ENCODE results near the gene MCM9. TPM values are rescaled to one million over a fixed set of nuclear protein-coding genes. Genes with fewer than 3 reads are reported as not detected.

The MCM9 gene
- total RNA-seq, 1 donor from 2014 or later, result 5.5 TPM

GRCh38 chr6:118881440-118882313 lies 53.3 kb downstream of the MCM9 start:
- H3K4me3 ChIP-seq, result peak overlapping the region; percentile 26
- intact Hi-C loops (cut with micrococcal nuclease), result no loop called here

GRCh38 chr6:118877806-118878205 lies 57.2 kb downstream of the MCM9 start:
- no peaks in the 10 kb centered on the region for H3K27me3 ChIP-seq (ENCODE audit: low read depth)
- intact Hi-C loops (cut with micrococcal nuclease), result no loop called here
- no peak overlapping the region for H3K27ac ChIP-seq (replicated peaks)
- H3K9me3 ChIP-seq (replicated peaks), result no peaks in the 10 kb centered on the region
- TF ChIP-seq CTCF (IDR thresholded peaks at IDR 0.05; ENCODE audit: borderline replicate concordance), result no peak
- peaks cover 20% of the 10 kb centered on the region for H3K4me1 ChIP-seq
- no peak for DNase-seq
- H3K36me3 ChIP-seq, result no peaks in the 10 kb centered on the region
- no peak overlapping the region for H3K4me3 ChIP-seq

More at GRCh38 chr6:118881440-118882313, 53.3 kb downstream of the MCM9 start:
- Histone ChIP-seq H3K4me1 (peaks cover 20% of the 10 kb centered on the region), H3K27ac (replicated peaks) (peak overlapping the region; percentile 59), H3K27me3 (ENCODE audit: low read depth) (no peaks in the 10 kb centered on the region), H3K9me3 (replicated peaks) (no peaks in the 10 kb centered on the region), H3K36me3 (no peaks in the 10 kb centered on the region)
- no peak for TF ChIP-seq CTCF (IDR thresholded peaks at IDR 0.05; ENCODE audit: borderline replicate concordance)
- no peak for DNase-seq

GRCh38 chr6:118876814-118877213 lies 58.1 kb downstream of the MCM9 start:
- Histone ChIP-seq H3K27ac (replicated peaks) (no peak overlapping the region), H3K4me3 (no peak overlapping the region), H3K36me3 (no peaks in the 10 kb centered on the region), H3K9me3 (replicated peaks) (no peaks in the 10 kb centered on the region), H3K27me3 (ENCODE audit: low read depth) (no peaks in the 10 kb centered on the region), H3K4me1 (peaks cover 14% of the 10 kb centered on the region)
- intact Hi-C loops (cut with micrococcal nuclease), result no loop called here
- TF ChIP-seq CTCF (IDR thresholded peaks at IDR 0.05; ENCODE audit: borderline replicate concordance), result no peak
- no peak for DNase-seq

- no peaks in the 10 kb centered on the region for H3K27me3 ChIP-seq (ENCODE audit: low read depth)
- intact Hi-C loops (cut with micrococcal nuclease), result no loop called here
- H3K36me3 ChIP-seq, result no peaks in the 10 kb centered on the region
- TF ChIP-seq CTCF (IDR thresholded peaks at IDR 0.05; ENCODE audit: borderline replicate concordance), result no peak
- H3K9me3 ChIP-seq (replicated peaks), result no peaks in the 10 kb centered on the region
- no peak overlapping the region for H3K4me3 ChIP-seq
- peaks cover 13% of the 10 kb centered on the region for H3K4me1 ChIP-seq
- DNase-seq, result no peak
- no peak overlapping the region for H3K27ac ChIP-seq (replicated peaks)
These were observed 58.8 kb downstream of the MCM9 start for GRCh38 chr6:118876198-118876597.

GRCh38 chr6:118875672-118876071 lies 59.3 kb downstream of the MCM9 start:
- no peak for TF ChIP-seq CTCF (IDR thresholded peaks at IDR 0.05; ENCODE audit: borderline replicate concordance)
- DNase-seq, result no peak
- Histone ChIP-seq H3K9me3 (replicated peaks) (no peaks in the 10 kb centered on the region), H3K4me1 (peaks cover 8% of the 10 kb centered on the region), H3K27me3 (ENCODE audit: low read depth) (no peaks in the 10 kb centered on the region), H3K27ac (replicated peaks) (no peak overlapping the region), H3K4me3 (no peak overlapping the region), H3K36me3 (no peaks in the 10 kb centered on the region)
- intact Hi-C loops (cut with micrococcal nuclease), result no loop called here

All from left ventricle myocardium inferior (tissue), 1 donor.